H9 (cell line): ENCODE measurements around the gene SRD5A2. TPM values are rescaled to one million over a fixed set of nuclear protein-coding genes. Genes with fewer than 3 reads are reported as not detected.

Source experiments
- DNase-seq: peaks from one replicate; pipeline ENCODE4 v3.0.0-alpha.2; 2017
- H2AFZ ChIP-seq: one replicate; pipeline ENCODE4 v1.6.1; 2013; ENCODE audit warnings: mild to moderate bottlenecking, low read length, control low read depth, moderate library complexity
- H2AK5ac ChIP-seq: 2 replicates; pipeline ENCODE4 v1.6.1; 2013; ENCODE audit warnings: low read length, control low read depth, mixed read lengths; ENCODE audit not compliant: insufficient read length
- H2BK120ac ChIP-seq: one replicate; pipeline ENCODE4 v1.6.1; 2013; ENCODE audit warnings: low read depth, mild to moderate bottlenecking, low read length, control low read depth, inconsistent platforms; ENCODE audit not compliant: poor library complexity, severe bottlenecking
- H2BK12ac ChIP-seq: 2 replicates; pipeline ENCODE4 v1.6.1; 2013; ENCODE audit warnings: low read length, control low read depth, mixed read lengths, low read depth; ENCODE audit not compliant: insufficient read length
- H2BK15ac ChIP-seq: 2 replicates; pipeline ENCODE4 v1.6.1; 2013; ENCODE audit warnings: low read depth, low read length, control low read depth
- H2BK20ac ChIP-seq: one replicate; pipeline ENCODE4 v1.6.1; 2013; ENCODE audit warnings: low read depth, mild to moderate bottlenecking, low read length, control low read depth, inconsistent platforms; ENCODE audit not compliant: poor library complexity, severe bottlenecking
- H2BK5ac ChIP-seq: 2 replicates; pipeline ENCODE4 v1.6.1; 2013; ENCODE audit warnings: low read length, control low read depth, mixed read lengths; ENCODE audit not compliant: insufficient read length
- H3K14ac ChIP-seq: 2 replicates; pipeline ENCODE4 v1.6.1; 2013; ENCODE audit warnings: low read length, control low read depth; ENCODE audit not compliant: insufficient read depth
- H3K18ac ChIP-seq: 2 replicates; pipeline ENCODE4 v1.6.1; 2013; ENCODE audit warnings: low read depth, mild to moderate bottlenecking, mixed read lengths, low read length, control low read depth; ENCODE audit not compliant: insufficient read length
- H3K23ac ChIP-seq: 2 replicates; pipeline ENCODE4 v1.6.1; 2013; ENCODE audit warnings: low read length, control low read depth, mixed read lengths, low read depth; ENCODE audit not compliant: insufficient read length
- H3K23me2 ChIP-seq: 2 replicates; pipeline ENCODE4 v1.6.1; 2013; ENCODE audit warnings: low read depth, mild to moderate bottlenecking, mixed read lengths, low read length, control low read depth; ENCODE audit not compliant: insufficient read length, poor library complexity, severe bottlenecking
- H3K27ac ChIP-seq: 2 replicates; pipeline ENCODE4 v1.5.1; 2013; ENCODE audit warnings: low read length, control low read depth, mixed read lengths, low read depth; ENCODE audit not compliant: insufficient read length
- H3K27me3 ChIP-seq: 2 replicates; pipeline ENCODE4 v1.6.1; 2013; ENCODE audit warnings: low read length, control low read depth, inconsistent platforms; ENCODE audit not compliant: insufficient read depth
- H3K4ac ChIP-seq: 2 replicates; pipeline ENCODE4 v1.6.1; 2013; ENCODE audit warnings: low read depth, mild to moderate bottlenecking, control low read depth, inconsistent platforms, low read length, moderate library complexity
- H3K4me1 ChIP-seq: 2 replicates; pipeline ENCODE4 v1.6.1; 2013; ENCODE audit warnings: low read length, control low read depth, inconsistent platforms; ENCODE audit not compliant: insufficient read depth
- H3K4me2 ChIP-seq: 2 replicates; pipeline ENCODE4 v1.6.1; 2013; ENCODE audit warnings: low read length, control low read depth, mixed read lengths; ENCODE audit not compliant: insufficient read length, insufficient read depth
- H3K56ac ChIP-seq: 2 replicates; pipeline ENCODE4 v1.6.1; 2013; ENCODE audit warnings: low read depth, mild to moderate bottlenecking, mixed read lengths, low read length, control low read depth; ENCODE audit not compliant: insufficient read length
- H3K79me1 ChIP-seq: 2 replicates; pipeline ENCODE4 v1.6.1; 2013; ENCODE audit warnings: low read depth, mild to moderate bottlenecking, moderate library complexity, low read length, control low read depth, inconsistent platforms; ENCODE audit not compliant: insufficient read depth, poor library complexity, severe bottlenecking
- H3K79me2 ChIP-seq: 2 replicates; pipeline ENCODE4 v1.6.1; 2013; ENCODE audit warnings: low read length, control low read depth, inconsistent platforms; ENCODE audit not compliant: insufficient read depth
- H3K9ac ChIP-seq: 2 replicates; pipeline ENCODE4 v1.6.1; 2013; ENCODE audit warnings: low read length, control low read depth, mixed read lengths; ENCODE audit not compliant: insufficient read length; ENCODE audit errors: extremely low read depth
- H3K9me3 ChIP-seq: one replicate; pipeline ENCODE4 v1.6.1; 2013; ENCODE audit warnings: low read depth, low read length, inconsistent platforms; ENCODE audit not compliant: control insufficient read depth
- H3T11ph ChIP-seq: one replicate; pipeline ENCODE4 v1.6.1; 2013; ENCODE audit warnings: mild to moderate bottlenecking, low read length, control low read depth, inconsistent platforms
- H4K20me1 ChIP-seq: one replicate; pipeline ENCODE4 v1.6.1; 2013; ENCODE audit not compliant: control insufficient read depth, insufficient read length, insufficient read depth
- H4K5ac ChIP-seq: 2 replicates; pipeline ENCODE4 v1.6.1; 2013; ENCODE audit warnings: low read depth, mild to moderate bottlenecking, mixed read lengths, low read length, control low read depth; ENCODE audit not compliant: insufficient read length
- H4K8ac ChIP-seq: replicated peaks from 2 replicates; pipeline ENCODE4 v1.6.1; 2013; ENCODE audit warnings: low read length, control low read depth, mixed read lengths, low read depth; ENCODE audit not compliant: insufficient read length
- H4K91ac ChIP-seq: 2 replicates; pipeline ENCODE4 v1.6.1; 2013; ENCODE audit warnings: low read depth, mild to moderate bottlenecking, moderate library complexity, mixed read lengths, low read length, control low read depth; ENCODE audit not compliant: insufficient read length
- H3K27ac Mint-ChIP-seq, 3 experiments: 2 replicates in 2 of 3; 3 replicates in 1 of 3; pipeline ENCODE4 v1.8.0; 2020 to 2021; ENCODE audit warnings: mixed read lengths in 3 of 3, mild to moderate bottlenecking in 1 of 3, moderate library complexity in 1 of 3
- H3K27me3 Mint-ChIP-seq: 2 replicates; pipeline ENCODE4 v1.8.0; 2021; ENCODE audit warnings: low read depth, mild to moderate bottlenecking, moderate library complexity, mixed read lengths
- H3K36me3 Mint-ChIP-seq, 3 experiments: 2 replicates in 2 of 3; 3 replicates in 1 of 3; pipeline ENCODE4 v1.8.0; 2020 to 2021; ENCODE audit warnings: low read depth in 3 of 3, mixed read lengths in 3 of 3; ENCODE audit not compliant: insufficient read depth in 1 of 3
- H3K4me1 Mint-ChIP-seq, 2 experiments: 2 replicates each; pipeline ENCODE4 v1.8.0; 2020; ENCODE audit warnings: mixed read lengths in 2 of 2
- H3K4me3 Mint-ChIP-seq, 2 experiments: 2 replicates in 1 of 2; 3 replicates in 1 of 2; pipeline ENCODE4 v1.8.0; 2020 to 2021; ENCODE audit warnings: mild to moderate bottlenecking in 2 of 2, mixed read lengths in 2 of 2, moderate library complexity in 1 of 2
- H3K9me3 Mint-ChIP-seq, 2 experiments: 2 replicates in 1 of 2; 3 replicates in 1 of 2; pipeline ENCODE4 v1.8.0; 2020; ENCODE audit warnings: mild to moderate bottlenecking in 2 of 2, mixed read lengths in 2 of 2, moderate library complexity in 1 of 2
- CTCF ChIP-seq: fragments of 200-600 bp; sonication (generic); conservative IDR thresholded peaks from 3 replicates; pipeline ENCODE4 v1.8.0; 2021; ENCODE audit warnings: antibody characterized with exemption, mild to moderate bottlenecking
- WGBS: extraction: QIAGEN DNeasy Blood & Tissue Kit; methylation state at CpG from one replicate; pipeline ENCODE4 v1.1.7; 2013; ENCODE audit warnings: missing lambda C conversion rate, low lambda C conversion rate, mixed read lengths; ENCODE audit not compliant: insufficient read length; ENCODE audit errors: extremely low coverage; 5-methylcytosine and 5-hydroxymethylcytosine counted together
- total RNA-seq: library from RNA; stranded (reverse); gene quantifications from 2 replicates; pipeline ENCODE4 v1.2.1, GENCODE V29; 2021

Gene SRD5A2
- total RNA-seq, 1 experiment from 2014 or later, result not detected

DNA sequence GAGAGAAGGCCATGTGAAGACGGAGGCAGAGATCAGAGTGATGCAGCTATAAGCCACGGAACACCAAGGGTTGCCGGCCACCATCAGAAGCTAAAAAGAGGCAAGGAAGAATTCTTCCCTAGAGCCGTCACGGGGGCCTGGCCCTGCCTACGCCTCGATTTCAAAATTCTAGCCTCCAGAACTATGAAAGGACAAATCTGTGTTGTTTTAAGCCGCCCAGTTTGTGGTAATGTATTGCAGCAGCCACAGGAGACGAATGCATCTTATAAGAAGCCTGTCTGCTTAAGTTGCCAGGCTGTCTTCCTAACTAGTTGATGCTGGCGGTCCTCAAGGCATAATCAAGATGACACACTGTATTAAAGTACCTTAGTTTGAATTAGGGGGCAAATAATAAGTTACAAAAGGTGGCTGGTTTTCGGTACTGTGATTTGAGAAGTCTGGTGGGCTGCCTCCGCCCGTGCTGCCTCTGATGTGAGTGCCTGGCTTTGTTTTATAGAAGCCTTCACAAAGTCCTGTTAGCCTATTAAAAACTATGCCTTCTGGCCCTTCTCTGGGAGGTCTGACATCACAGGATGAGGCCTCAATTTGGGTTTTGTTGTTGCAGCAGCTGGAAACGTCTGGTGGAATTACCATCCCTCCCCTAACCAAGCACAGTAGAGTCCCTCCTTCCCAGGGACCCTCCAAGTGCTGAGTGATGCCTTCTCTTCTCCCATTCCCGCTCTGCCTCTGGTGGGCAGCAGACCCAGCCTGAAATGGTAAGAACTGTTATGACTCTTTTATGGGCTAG lies 53.6 kb downstream of the SRD5A2 start:
- H2BK20ac ChIP-seq, result no peak overlapping the region
- H3K23me2 ChIP-seq, result no peaks in the 10 kb centered on the region
- H4K8ac ChIP-seq, result no peak overlapping the region
- H3K79me1 ChIP-seq, result no peaks in the 10 kb centered on the region
- no peaks in the 10 kb centered on the region for H3K27me3 ChIP-seq
- Mint-ChIP-seq H3K36me3 (no peaks in the 10 kb centered on the region), H3K4me3 (no peak overlapping the region), H3K4me1 (peaks cover 2% of the 10 kb centered on the region in 2 experiments; a peak in 1 of 4 replicates), H3K9me3 (no peaks in the 10 kb centered on the region), H3K27me3 (peaks cover 3% of the 10 kb centered on the region; the same call in 1 of the 2 replicates), H3K27ac (no peak overlapping the region; a peak in 1 of 7 replicates)
- H3K9me3 ChIP-seq, result no peaks in the 10 kb centered on the region
- no peak overlapping the region for H3T11ph ChIP-seq
- no peak overlapping the region for H4K91ac ChIP-seq
- no peak overlapping the region for H2BK5ac ChIP-seq
- no peak overlapping the region for H3K23ac ChIP-seq
- H3K56ac ChIP-seq, result no peak overlapping the region
- H2BK12ac ChIP-seq, result no peak overlapping the region
- H4K5ac ChIP-seq, result no peak overlapping the region
- no peak for DNase-seq
- no peaks in the 10 kb centered on the region for H3K4me1 ChIP-seq
- WGBS, result no CpG with 5 or more reads among the region's 15 CpGs
- no peak overlapping the region for H2BK15ac ChIP-seq
- no peak overlapping the region for H3K9ac ChIP-seq
- no peaks in the 10 kb centered on the region for H4K20me1 ChIP-seq
- H3K14ac ChIP-seq, result no peak overlapping the region
- no peak overlapping the region for H2AK5ac ChIP-seq
- H2BK120ac ChIP-seq, result no peak overlapping the region
- no peaks in the 10 kb centered on the region for H3K79me2 ChIP-seq
- H3K18ac ChIP-seq, result no peak overlapping the region
- TF ChIP-seq CTCF, result no peak
- no peak overlapping the region for H3K27ac ChIP-seq
- no peak overlapping the region for H3K4me2 ChIP-seq
- no peak overlapping the region for H2AFZ ChIP-seq
- H3K4ac ChIP-seq, result no peak overlapping the region
